Fibroblast of the aortic adventitia (primary cell): ENCODE results near the gene LCMT1. TPM values are rescaled to one million over a fixed set of nuclear protein-coding genes. Genes with fewer than 3 reads are reported as not detected.
"Not testable (repeated sequence)": the region's sequence is repeated elsewhere in the genome, so short reads cannot be mapped to it uniquely, and the experiment has no call there.

ENCODE experiments used
- DNase-seq: peaks from one replicate; pipeline ENCODE4 v3.0.0-alpha.2; 2010; ENCODE audit warnings: low read depth
- H3K4me3 ChIP-seq: 2 replicates; pipeline ENCODE4 v1.5.1; 2011; ENCODE audit warnings: low read depth, mild to moderate bottlenecking, control low read depth, low read length, moderate library complexity
- CTCF ChIP-seq: IDR thresholded peaks from 2 replicates; pipeline ENCODE4 v1.5.1; 2011; ENCODE audit warnings: mild to moderate bottlenecking, low read length, control low read depth, inconsistent platforms; ENCODE audit not compliant: insufficient read depth
- total RNA-seq: library from RNA; depleted of rRNA; stranded (reverse); fragments of >200 nt; gene quantifications from 2 replicates; pipeline ENCODE4 v1.2.3, GENCODE V29; 2012; ENCODE audit warnings: low replicate concordance

The LCMT1 gene
- total RNA-seq: 35.3 and 112 TPM in 2 replicates

- DNase-seq: peak; percentile 98
- no peak for TF ChIP-seq CTCF
- peak within 1 kb of the TSS; percentile 97 for H3K4me3 ChIP-seq
These were observed at the start of gene LCMT1 for GRCh38 chr16:25111403-25112166. LCMT1 (plus strand) TSS chr16:25111742; CDS start chr16:25111884, 142 bp downstream.

GRCh38 chr16:25063102-25063501, 48.4 kb upstream of the LCMT1 start:
- no peak for TF ChIP-seq CTCF
- H3K4me3 ChIP-seq: no peak overlapping the region
- DNase-seq: no peak

GRCh38 chr16:25063865-25064264, 47.7 kb upstream of the LCMT1 start:
- DNase-seq: peak; percentile 15
- H3K4me3 ChIP-seq: no peak overlapping the region
- no peak for TF ChIP-seq CTCF

- DNase-seq, H3K4me3 ChIP-seq: not testable (repeated sequence)
These were observed 47.3 kb upstream of the LCMT1 start for GRCh38 chr16:25064281-25064680.

GRCh38 chr16:25064937-25065336, 46.6 kb upstream of the LCMT1 start:
- TF ChIP-seq CTCF: no peak
- no peak for DNase-seq
- no peak overlapping the region for H3K4me3 ChIP-seq

- no peak for TF ChIP-seq CTCF
- no peak for DNase-seq
- H3K4me3 ChIP-seq: no peak overlapping the region
These were observed 45.6 kb upstream of the LCMT1 start for GRCh38 chr16:25065899-25066298.

GRCh38 chr16:25066426-25066746, 45.2 kb upstream of the LCMT1 start:
- DNase-seq: no peak

More at GRCh38 chr16:25066426-25066746, 45.2 kb upstream of the LCMT1 start:
- TF ChIP-seq CTCF: no peak
- H3K4me3 ChIP-seq: peak overlapping the region; percentile 58
